Measurements from ENCODE around the gene FRMPD1.

FRMPD1 gene

GRCh38 chr9:37715260-37715659 lies 64.5 kb downstream of the FRMPD1 start:
- H3K36me3 ChIP-seq (replicated peaks): no peaks in the 10 kb centered on the region
- no peak overlapping the region for H3K27ac ChIP-seq
- H3K4me3 ChIP-seq (ENCODE audit: low read depth, low read length): no peak overlapping the region
- TF ChIP-seq CTCF (IDR thresholded peaks at IDR 0.05; ENCODE audit: low read depth, low read length, missing control alignments): no peak
- in situ Hi-C loops (cut with HindIII; ENCODE audit: low pct_ligation_motif_present, low sequenced_read_pairs): no loop called here
- DNase-seq: no peak
- H3K27me3 ChIP-seq (replicated peaks): no peaks in the 10 kb centered on the region

DNA sequence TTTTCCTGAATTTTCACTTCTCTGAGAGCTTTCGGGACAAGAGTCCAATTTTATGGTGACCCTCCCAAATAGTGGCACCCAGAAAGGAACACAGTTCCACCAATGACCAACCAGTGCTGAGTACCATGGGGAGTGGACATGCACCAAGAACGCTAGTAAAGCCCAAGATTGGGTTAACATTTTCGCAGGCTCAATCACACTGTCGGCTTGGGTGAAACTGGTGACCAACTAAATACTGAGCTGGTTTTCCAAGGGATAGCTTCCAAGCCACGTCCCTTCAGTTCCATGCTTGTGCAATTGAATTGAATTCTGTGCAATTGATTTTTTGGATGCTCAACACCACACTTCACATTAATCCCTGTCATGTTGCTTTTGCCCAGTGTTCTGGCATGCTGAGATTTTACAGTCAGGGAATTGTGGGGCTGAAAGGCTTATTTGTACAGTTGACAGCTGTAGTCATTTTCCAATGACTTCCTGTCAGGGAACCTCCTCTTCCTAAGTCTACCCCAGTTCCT lies 65.3 kb downstream of the FRMPD1 start:
- Histone ChIP-seq H3K27me3 (replicated peaks) (no peaks in the 10 kb centered on the region), H3K4me3 (ENCODE audit: low read depth, low read length) (no peak overlapping the region), H3K27ac (no peak overlapping the region), H3K36me3 (replicated peaks) (no peaks in the 10 kb centered on the region)
- TF ChIP-seq CTCF (IDR thresholded peaks at IDR 0.05; ENCODE audit: low read depth, low read length, missing control alignments): no peak
- no peak for DNase-seq
- in situ Hi-C loops (cut with HindIII; ENCODE audit: low pct_ligation_motif_present, low sequenced_read_pairs): no loop called here

- H3K27ac ChIP-seq: no peak overlapping the region
- no peak overlapping the region for H3K4me3 ChIP-seq (ENCODE audit: low read depth, low read length)
- TF ChIP-seq CTCF (IDR thresholded peaks at IDR 0.05; ENCODE audit: low read depth, low read length, missing control alignments): no peak
- H3K27me3 ChIP-seq (replicated peaks): no peaks in the 10 kb centered on the region
- no peak for DNase-seq
- H3K36me3 ChIP-seq (replicated peaks): no peaks in the 10 kb centered on the region
- in situ Hi-C loops (cut with HindIII; ENCODE audit: low pct_ligation_motif_present, low sequenced_read_pairs): no loop called here
These were observed 68.8 kb downstream of the FRMPD1 start for GRCh38 chr9:37719526-37719925.

DNA sequence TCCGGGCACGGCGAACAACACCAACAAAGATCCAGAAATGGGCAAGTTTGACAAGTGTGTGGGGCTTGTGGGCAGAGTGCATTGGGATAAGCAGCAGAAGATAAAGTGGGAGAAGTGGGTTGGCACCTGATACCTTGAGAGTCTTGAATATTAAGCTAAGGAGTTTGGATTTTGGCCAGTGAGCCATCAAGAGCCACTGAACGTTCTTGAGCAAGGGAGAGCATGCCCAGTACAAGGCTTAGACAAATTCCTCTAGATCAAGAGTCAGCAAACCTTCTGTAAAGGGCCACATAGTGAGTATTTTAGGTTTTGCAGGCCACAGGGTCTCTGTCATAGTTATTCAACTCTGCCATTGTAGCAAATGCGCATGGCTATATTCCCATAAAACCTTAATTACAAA lies 76.3 kb downstream of the FRMPD1 start:
- DNase-seq: no peak
- H3K27me3 ChIP-seq (replicated peaks): peaks cover 8% of the 10 kb centered on the region
- H3K36me3 ChIP-seq (replicated peaks): no peaks in the 10 kb centered on the region
- no peak overlapping the region for H3K27ac ChIP-seq
- H3K4me3 ChIP-seq (ENCODE audit: low read depth, low read length): no peak overlapping the region
- no peak for TF ChIP-seq CTCF (IDR thresholded peaks at IDR 0.05; ENCODE audit: low read depth, low read length, missing control alignments)
- in situ Hi-C loops (cut with HindIII; ENCODE audit: low pct_ligation_motif_present, low sequenced_read_pairs): loop anchor here (25.0 kb wide), 1 partner anchor 90 kb away; no protein-coding TSS in a partner anchor

DNA sequence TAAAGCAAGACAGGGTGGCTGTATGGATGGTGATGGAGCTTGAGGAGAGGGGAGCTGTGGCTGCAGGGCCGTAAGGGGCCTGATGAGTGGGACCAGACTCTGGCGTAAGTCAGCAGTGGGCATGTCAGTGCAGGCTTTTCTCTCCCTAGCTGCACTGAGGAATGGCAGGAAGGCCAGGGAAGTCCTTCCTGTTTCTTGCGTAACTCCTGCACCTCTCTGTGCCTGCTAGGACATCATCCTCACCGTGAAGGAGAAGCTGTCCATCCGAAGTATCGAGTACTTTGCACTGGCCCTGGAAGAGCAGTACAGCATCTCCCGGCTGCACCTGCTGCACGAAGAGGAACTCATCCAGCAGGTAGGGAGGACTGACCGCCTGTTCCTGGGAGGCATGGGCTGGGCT lies 78.7 kb downstream of the FRMPD1 start:
- DNase-seq: no peak
- Histone ChIP-seq H3K4me3 (ENCODE audit: low read depth, low read length) (no peak overlapping the region), H3K36me3 (replicated peaks) (no peaks in the 10 kb centered on the region), H3K27me3 (replicated peaks) (peaks cover 26% of the 10 kb centered on the region), H3K27ac (no peak overlapping the region)
- TF ChIP-seq CTCF (IDR thresholded peaks at IDR 0.05; ENCODE audit: low read depth, low read length, missing control alignments): no peak
- in situ Hi-C loops (cut with HindIII; ENCODE audit: low pct_ligation_motif_present, low sequenced_read_pairs): loop anchor here (25.0 kb wide), 1 partner anchor 92 kb away; no protein-coding TSS in a partner anchor

GRCh38 chr9:37730256-37730655 lies 79.5 kb downstream of the FRMPD1 start:
- in situ Hi-C loops (cut with HindIII; ENCODE audit: low pct_ligation_motif_present, low sequenced_read_pairs): loop anchor here (25.0 kb wide), 1 partner anchor 93 kb away; no protein-coding TSS in a partner anchor
- no peak for DNase-seq

More at GRCh38 chr9:37730256-37730655, 79.5 kb downstream of the FRMPD1 start:
- Histone ChIP-seq H3K4me3 (ENCODE audit: low read depth, low read length) (no peak overlapping the region), H3K27me3 (replicated peaks) (peaks cover 26% of the 10 kb centered on the region), H3K27ac (no peak overlapping the region), H3K36me3 (replicated peaks) (no peaks in the 10 kb centered on the region)
- TF ChIP-seq CTCF (IDR thresholded peaks at IDR 0.05; ENCODE audit: low read depth, low read length, missing control alignments): no peak
